NCI-H1417 (cell line): ENCODE measurements around the gene TSPAN32.
"Not testable (repeated sequence)": the region's sequence is repeated elsewhere in the genome, so short reads cannot be mapped to it uniquely, and the experiment has no call there.

Source experiments
- DNase-seq, 3 experiments: peaks; one replicate each; lab custom pipeline; 2025; lab: John Stamatoyannopoulos, UW

Gene TSPAN32

DNA sequence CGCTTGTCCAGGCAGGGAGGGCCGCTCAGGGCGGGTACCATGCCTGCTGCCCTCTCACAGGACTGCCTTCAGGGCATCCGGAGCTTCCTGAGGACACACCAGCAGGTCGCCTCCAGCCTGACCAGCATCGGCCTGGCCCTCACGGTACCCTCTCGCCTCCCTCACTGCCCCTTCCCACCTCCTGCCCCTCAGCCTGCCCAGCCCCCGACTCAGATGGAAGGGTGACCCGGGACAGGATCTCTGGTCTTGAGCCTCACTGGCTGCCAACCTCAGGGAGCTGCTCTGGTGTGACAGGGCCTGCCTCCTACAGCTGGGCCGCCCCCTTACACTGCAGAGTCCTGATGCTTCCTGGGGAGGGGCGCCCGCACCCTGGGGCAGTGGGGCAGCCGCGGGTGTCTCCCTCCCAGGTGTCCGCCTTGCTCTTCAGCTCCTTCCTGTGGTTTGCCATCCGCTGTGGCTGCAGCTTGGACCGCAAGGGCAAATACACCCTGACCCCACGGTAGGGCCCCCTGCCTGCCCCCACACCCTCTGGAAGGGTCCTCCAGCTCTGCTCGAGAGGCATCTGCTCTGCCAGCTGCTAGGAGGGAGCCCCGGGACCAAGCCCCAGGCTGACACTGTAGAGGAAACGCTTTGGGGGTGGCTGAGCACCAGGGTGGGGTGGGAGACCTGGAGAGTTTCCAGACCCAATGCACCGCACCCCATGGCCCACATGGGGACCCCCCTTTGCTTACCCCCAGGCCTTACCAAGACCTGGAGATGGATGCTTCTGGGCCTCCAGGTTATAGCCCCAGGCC, 14.6 kb downstream of the TSPAN32 start:
- no peak for DNase-seq

DNA sequence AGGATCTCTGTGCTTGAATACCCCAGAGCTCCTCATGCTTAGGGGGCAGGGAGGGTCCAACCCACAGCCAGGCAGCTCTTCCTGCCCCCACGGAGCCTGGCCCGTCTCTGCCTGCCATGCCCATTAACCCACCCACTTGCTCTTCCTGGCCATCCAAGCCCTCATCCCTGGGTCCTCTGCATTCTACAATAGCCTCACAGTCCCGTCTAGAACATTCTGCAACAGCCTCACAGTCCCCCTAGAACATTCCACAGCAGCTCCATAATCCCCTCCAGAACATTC, 15.1 kb downstream of the TSPAN32 start:
- DNase-seq, result no peak

- no peak for DNase-seq
These were observed 15.7 kb downstream of the TSPAN32 start for GRCh38 chr11:2317354-2318050.

- DNase-seq, result no peak
These were observed 16.3 kb downstream of the TSPAN32 start for GRCh38 chr11:2318123-2318522.

DNA sequence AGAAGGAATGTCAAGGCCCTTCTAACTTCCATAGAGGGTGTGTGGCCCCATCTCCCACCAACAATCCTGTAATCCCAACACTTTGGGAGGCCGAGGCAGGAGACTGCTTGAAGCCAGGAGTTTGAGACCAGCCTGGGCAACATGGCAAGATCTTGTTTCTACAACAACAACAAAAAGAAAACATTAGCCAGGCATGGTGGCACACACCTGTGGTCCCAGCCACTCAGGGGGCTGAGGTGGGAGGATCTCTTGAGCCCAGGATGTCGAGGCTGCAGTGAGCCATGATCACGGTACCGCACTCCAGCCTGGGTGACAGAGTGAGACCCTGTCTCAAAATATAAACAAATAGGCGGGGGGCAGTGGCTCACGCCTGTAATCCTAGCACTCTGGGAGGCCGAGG, 16.9 kb downstream of the TSPAN32 start:
- DNase-seq, result no peak

DNA sequence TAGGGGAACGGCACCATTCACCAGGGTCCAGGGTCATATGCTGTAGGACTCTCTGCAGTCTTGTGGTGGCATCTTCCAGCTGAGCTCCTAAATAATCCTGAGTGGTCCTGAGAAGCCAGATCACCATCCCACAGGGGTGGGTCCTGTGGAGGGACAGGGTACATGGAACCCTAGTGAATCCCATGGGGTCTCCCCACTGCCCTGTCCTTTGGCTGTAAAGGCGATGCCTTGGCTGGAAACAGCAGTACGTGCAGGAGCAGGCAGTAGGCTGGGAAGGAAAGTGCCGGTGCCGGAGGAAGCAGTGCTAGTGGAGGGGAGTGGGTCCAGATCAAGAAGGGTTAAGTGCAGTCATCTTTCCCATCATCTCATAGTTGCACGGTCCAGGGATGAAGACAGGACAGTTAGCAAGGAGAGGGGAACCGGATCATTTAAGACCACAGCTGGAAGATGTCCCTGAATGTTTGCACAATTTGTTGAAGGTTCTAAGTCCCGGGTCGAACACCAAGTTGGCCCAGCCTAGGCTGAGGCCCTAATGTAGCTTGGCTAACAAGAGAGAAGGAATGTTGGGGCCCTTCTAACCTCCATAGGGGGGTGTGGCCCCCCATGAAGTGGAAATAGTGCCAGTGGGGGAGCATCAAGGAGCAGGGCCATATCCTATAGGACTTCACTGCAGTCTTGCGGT, 18.1 kb downstream of the TSPAN32 start:
- no peak for DNase-seq

DNA sequence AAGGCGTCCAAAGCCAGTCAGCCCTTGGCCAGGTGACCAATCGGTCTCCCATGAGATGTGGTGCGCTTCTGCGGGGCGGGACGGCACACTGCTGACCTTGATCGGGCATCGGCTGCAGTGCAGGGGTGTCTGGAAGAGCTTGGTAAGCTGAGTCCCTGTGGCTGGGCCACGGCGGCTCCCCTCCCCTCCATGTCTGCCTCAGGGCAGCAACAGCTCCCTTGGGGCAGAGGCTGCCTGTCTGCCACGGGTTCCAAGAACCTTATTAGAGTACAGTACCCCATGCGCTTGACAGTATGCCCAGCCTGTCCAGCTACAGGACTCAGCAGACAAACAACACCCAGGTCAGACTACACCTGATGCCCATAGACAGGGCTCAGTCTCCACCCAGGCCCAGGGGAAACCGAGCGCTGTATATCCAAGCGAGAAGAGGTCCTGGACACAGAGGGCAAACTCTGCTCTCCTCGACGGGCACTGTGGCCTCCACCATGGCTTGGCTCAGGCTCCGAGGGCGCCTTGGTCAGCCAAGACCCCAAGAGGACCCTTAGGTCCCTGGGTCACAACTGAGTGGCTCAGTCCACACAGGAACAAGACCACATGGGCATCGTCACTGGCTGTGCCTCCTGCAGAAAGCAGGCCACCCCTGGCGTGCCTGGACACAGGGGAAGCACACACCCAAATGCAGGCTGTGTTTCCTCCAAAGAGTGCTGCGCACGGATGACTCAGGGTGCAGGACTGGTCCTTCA, 18.9 kb downstream of the TSPAN32 start:
- no peak for DNase-seq

DNA sequence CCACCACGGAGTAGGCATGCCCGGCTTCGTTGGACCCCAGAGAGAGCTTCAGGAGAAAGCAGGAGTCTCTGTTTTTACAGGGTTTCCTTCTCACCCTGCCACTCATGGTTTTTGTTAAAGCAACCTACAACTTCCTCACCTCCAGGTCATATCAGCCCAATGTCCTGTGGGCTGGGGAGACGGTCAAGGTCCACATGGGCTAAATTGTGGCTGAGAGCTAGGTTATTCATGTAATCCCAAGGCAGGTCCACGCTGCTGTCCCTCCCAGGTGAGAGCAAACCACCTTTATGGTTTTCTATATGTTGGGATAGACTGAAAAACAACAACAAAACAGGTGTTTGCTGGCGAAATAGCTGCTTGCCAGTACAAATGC, 19.5 kb downstream of the TSPAN32 start:
- DNase-seq, result no peak

DNA sequence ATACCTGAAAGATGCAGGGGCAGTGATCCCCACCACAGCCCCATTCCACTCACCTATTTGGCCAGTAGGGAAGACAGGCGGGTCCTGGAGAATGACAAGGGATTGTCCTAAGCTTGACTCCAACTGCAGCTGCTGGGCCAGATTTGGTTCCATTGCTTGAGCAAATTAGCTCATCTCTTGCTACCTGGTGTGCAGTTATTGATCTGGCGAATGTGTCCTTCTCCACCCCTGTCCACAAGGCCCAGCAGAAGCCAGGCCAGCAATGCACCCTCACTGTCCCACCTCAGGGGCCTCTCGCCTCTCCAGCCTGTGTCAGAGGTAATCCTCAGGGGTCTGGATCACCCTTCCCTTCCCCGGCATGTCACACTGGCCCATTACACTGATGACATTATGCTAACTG, 23.3 kb downstream of the TSPAN32 start:
- DNase-seq, result no peak

DNA sequence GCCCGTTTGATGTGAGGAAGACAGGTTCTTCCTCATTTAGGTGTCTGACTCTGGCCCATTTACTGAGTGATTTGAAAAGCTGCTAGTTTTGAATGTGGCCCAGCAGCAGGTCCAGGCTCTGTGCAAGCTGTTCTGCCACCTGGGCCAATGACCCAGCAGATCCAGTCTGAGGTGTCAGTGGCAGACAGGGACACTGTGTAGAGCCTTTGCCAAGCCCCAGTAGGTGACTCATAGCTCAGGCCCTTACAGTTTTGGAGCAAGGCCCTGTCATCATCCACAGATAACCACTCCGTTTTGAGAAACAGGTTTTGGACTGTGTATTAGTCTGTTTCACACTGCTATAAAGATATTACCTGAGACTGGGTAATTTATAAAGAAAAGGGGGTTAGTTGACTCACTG, 23.9 kb downstream of the TSPAN32 start:
- DNase-seq, result no peak

DNA sequence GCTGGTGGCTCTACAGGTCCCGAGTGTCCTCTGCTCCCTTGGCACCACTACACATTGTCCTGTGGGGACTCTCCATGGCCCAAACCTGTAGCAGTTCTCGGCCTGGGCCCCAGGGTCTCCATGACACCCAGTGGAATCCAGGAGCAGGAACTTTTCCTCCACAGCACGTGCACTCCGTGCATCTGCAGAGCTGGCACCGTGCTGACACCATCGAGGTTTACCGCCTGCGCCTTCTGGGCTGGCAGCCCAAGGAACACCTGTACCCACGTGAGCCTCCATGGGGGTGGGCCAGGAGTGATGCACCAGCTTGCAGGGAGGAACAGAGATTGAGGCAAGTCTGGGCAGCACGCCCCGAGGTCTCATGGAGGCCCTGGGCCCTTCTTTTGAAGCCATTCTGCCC, 25.2 kb downstream of the TSPAN32 start:
- DNase-seq, result no peak

- DNase-seq, result no peak
These were observed 26.2 kb downstream of the TSPAN32 start for GRCh38 chr11:2328021-2328420.

GRCh38 chr11:2328656-2329354, 27.0 kb downstream of the TSPAN32 start:
- DNase-seq, result no peak

GRCh38 chr11:2329551-2329950, 27.7 kb downstream of the TSPAN32 start:
- DNase-seq, result no peak

DNA sequence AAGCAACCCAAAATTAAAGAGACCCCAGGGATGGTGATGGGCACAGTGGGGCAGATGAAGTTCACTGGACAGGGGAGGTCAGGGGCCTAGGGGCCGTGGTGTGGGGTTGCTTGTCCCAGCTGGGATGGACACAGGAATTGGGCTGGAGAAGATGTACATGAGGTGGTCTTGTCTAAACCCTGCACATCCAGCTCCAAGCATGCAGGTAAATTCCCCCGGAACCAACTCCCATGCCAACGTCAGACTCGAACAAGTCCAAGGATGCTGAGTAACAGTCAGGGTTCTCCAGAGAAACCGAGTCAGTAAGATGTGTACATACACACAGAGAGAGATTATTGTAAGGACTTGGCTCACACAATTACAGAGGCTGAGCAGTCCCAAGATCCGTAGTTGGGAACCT, 28.9 kb downstream of the TSPAN32 start:
- no peak for DNase-seq

DNA sequence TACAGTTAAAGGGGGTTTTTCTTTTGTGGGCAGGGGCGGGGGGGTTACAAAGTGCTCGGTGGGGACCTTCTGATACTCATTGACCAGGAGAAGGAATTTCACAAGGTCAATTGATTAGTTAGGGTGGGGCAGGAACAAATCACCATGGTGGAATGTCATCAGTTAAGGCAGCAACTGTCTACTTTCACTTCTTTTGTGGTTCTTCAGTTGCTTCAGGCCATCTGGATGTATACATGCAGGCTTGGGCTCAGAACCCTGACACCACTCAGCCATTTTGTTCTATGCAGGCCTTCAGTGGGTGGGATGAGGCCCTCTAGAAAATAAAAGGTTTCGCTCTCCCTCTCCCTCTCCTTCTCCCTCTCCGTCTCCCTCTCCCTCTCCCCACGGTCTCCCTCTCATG, 29.6 kb downstream of the TSPAN32 start:
- DNase-seq, result no peak

GRCh38 chr11:2332569-2332968, 30.8 kb downstream of the TSPAN32 start:
- DNase-seq, result not testable (repeated sequence)

DNA sequence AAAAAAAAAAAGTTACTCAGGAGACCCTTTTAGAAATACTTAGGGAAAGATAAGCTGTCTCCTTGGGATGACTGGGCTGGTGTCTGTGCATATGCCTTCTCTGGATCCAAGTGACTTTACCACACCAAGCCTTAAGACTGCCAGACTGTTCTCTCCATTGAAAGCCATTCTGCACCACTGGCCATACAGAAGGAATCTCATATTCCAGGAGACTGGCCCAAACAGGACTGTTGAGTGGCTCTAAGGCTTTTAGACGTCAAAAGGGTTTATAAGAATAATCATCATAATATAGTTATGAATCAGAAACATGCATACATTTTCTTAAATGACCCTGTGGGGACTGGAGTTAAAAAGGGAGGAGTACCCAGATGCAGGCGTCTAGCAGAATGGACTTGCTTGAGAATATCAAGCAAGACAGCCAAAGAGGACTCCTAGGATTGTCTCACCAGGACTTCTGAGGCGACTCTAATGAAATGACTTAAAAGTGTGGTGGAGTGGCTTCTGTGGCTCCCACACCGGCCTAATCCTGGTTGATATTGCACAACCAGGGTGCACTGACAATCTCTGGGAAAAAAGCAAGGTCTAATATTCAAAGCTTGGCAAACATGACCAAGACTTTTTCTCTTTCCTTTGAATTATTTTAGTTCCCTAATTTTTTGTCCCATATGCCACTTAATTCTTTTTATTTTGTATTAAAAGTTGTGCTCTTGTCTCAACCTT, 31.8 kb downstream of the TSPAN32 start:
- not testable (repeated sequence) for DNase-seq

DNA sequence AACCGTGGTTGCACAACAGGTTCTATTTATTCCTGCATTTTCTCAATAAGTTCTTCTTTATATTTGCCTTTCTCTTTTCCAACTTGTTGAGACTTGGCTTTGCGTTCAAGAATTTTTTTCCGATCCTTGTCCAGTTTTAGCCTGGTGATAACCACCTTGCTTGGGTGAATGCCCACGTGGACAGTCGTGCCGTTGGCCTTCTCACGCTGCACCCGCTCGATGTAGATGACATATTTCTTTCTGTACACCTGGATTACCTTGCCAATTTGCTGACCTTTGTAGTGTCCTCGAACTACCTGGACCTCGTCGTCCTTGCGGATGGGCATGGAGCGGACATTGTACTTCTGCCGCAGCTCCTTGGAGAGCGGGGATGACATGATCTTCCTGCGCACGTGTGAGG, 33.5 kb downstream of the TSPAN32 start:
- DNase-seq, result not testable (repeated sequence)

- not testable (repeated sequence) for DNase-seq
These were observed 36.9 kb downstream of the TSPAN32 start for GRCh38 chr11:2338760-2339159.

DNA sequence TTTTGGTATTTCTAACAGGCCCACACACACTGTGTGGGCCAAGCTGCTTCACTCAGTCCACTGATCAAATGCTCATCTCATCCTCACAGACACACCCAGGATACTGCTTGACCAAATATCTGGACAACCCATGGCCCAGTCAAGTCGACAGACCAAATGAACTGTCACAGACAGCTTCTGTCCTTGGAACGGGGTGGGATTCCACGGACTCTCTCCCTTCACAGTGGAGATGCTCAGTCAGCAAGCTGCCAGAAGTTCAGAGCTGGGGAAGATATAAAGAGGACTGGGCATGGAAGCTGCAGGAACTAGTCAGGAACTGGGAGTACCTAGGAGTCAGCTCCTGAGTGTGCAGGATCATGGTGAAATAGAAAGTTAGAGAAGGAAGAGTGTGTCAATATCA, 40.7 kb downstream of the TSPAN32 start:
- DNase-seq, result no peak
